ES-I3 (cell line): ENCODE results near the gene KMT2C.
"Not testable (repeated sequence)": the region's sequence is repeated elsewhere in the genome, so short reads cannot be mapped to it uniquely, and the experiment has no call there.

Experiments used
- H3K36me3 ChIP-seq: 2 replicates; pipeline ENCODE4 v1.6.1; 2013; ENCODE audit warnings: mild to moderate bottlenecking, low read length, control low read depth, moderate library complexity; ENCODE audit not compliant: insufficient read depth
- H3K4me1 ChIP-seq: 2 replicates; pipeline ENCODE4 v1.6.1; 2013; ENCODE audit warnings: mild to moderate bottlenecking, control low read depth, low read length; ENCODE audit not compliant: insufficient read depth
- H3K9ac ChIP-seq: 2 replicates; pipeline ENCODE4 v1.6.1; 2013; ENCODE audit warnings: low read depth, mild to moderate bottlenecking, low read length, moderate library complexity
- H3K9me3 ChIP-seq: 2 replicates; pipeline ENCODE4 v1.6.1; 2013; ENCODE audit warnings: mild to moderate bottlenecking, low read length, moderate library complexity; ENCODE audit not compliant: control insufficient read depth, insufficient read depth

KMT2C gene

DNA sequence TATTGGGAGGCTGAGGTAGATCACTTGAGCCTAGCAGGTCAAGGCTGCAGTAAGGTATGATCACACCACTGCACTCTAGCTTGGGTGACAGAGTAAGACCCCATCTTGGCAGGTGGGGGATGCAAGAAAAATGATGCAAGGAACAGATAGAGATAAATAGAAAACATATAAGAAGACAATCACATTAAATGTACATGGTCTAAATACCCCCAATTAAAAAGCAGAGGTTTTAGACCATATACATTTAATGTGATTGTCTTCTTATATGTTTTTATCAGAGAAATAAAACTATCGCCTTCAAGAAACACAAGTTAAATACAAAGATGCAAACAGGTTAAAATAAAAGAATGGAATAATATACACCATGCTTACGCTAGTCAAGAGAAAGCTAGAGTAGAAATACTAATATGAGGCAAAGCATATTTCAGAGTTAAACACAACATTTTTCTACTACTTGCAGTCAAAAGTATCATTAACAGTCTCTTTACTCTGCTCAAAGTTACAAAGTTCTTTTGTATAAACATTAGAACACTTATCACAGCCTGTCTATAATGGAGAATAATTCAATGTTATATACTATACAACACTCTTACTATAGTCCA, 136.2 kb downstream of the KMT2C start:
- not testable (repeated sequence) for H3K9me3 ChIP-seq, H3K4me1 ChIP-seq

DNA sequence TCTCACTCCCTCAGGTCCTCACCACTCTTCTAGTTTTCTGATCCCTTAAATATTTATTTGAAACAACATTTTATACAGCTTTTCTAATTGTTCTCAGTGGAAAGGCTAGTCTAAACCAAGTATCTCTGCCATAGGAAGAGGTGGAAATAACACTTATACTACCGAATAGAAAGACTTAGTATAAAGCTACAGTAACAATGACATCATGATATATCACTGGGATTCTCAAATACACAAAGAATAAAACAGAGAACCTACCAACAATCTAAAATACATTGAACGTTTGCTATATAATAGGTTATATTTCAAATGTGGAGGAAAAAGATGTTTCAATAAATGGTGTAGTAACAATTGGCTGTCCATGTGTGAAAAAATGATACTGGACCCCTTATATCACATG, 142.9 kb downstream of the KMT2C start:
- Histone ChIP-seq H3K9me3 (no peaks in the 10 kb centered on the region; the same call in 1 of the 2 replicates), H3K36me3 (no peaks in the 10 kb centered on the region), H3K9ac (no peak overlapping the region), H3K4me1 (peaks cover 4% of the 10 kb centered on the region)

More for the DNA sequence above, 136.2 kb downstream of the KMT2C start:
- not testable (repeated sequence) for H3K9ac ChIP-seq, H3K36me3 ChIP-seq

DNA sequence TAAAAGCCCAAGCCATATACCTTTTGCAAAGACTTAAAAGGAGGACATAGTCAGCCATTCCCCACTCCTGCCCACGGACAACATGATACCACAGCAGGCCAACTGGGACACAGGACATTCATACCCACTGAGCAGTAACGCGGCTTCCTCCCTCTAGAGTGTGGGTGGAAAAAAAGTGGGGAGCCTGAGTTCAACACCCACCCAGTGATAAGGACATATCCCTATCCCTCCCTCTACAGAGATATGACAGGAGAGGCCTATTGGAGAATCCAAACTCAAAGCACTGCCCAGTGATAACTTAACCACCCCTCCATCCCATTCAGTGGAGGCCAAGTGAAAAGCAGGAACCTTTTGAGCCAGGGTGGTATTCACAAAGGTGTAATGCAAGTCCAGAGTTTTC, 148.8 kb downstream of the KMT2C start:
- not testable (repeated sequence) for H3K9me3 ChIP-seq, H3K4me1 ChIP-seq, H3K9ac ChIP-seq, H3K36me3 ChIP-seq

DNA sequence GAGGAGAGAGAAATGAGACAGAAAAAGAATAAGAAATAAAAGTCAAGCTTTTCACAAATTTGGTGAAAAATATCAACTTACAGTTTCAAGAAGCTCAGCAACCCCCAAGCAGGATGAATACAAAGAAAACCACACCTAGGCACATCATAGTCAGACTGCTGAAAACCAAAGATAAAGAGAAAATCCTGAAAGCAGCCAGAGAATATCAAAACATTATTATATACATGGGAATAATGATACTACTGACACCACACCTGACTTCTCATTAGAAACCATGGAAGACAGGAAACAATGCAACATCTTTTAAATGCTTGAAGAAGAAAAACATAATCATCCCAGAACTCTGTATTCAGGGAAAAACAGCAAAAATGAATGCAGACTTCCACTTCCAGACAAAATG, 149.6 kb downstream of the KMT2C start:
- not testable (repeated sequence) for H3K4me1 ChIP-seq, H3K36me3 ChIP-seq

DNA sequence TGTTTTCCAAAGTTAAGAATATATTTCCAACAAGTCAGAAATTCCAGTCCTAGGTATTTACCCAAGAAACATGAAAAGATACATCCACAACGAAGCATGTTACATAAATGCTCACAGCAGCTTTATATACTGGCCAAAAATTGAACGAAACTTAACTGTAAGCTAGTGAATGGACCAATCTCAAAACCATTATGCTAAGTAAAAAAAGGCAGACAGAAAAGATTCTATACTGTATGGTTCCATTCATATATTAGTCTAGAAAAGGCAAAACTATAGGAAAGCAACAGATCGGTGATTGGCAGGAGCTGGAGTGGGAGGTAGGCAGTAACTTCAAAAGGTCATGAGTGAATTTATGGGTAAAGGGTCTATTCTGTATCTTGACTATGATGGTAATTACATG, 150.8 kb downstream of the KMT2C start:
- H3K36me3 ChIP-seq, H3K4me1 ChIP-seq, H3K9ac ChIP-seq, H3K9me3 ChIP-seq: not testable (repeated sequence)

More for the DNA sequence above, 149.6 kb downstream of the KMT2C start:
- not testable (repeated sequence) for H3K9me3 ChIP-seq, H3K9ac ChIP-seq

DNA sequence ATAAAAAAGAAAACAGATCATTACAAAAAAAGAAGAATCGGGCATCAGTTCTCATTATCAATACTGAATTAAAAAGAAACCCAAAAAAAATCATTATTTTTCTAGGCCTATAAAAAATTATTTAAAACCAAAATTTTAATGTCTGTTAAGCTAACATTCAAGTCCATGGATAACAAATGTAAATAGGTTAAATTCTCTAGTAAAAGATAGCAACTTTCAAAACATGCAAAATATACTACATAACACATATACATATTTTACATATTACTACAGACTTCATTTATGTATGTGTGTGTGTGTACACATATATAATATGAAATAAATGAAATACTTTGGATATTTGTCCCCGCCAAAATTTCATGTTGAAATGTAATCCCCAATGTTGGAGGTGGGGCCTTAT, 158.1 kb downstream of the KMT2C start:
- H3K9me3 ChIP-seq, H3K36me3 ChIP-seq, H3K9ac ChIP-seq, H3K4me1 ChIP-seq: not testable (repeated sequence)

DNA sequence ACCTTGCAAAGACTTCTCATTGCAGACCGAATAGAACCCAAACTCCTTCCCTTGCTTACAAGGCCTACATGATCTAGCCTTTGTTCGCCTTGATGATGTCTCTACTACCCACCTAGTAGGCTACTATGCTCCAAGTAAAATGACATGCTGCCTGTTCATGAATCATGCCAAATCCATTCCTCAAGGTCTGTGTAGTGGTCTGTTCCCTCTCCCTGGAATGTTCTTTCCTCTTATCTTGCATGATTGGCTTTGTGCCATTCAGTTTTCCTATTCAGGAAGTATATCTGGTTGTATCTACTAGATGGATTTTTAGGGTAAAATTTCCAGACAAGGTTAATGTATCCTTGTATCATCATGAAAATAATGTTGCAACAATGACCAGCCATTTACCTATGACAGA, 165.4 kb downstream of the KMT2C start:
- H3K9me3 ChIP-seq, H3K9ac ChIP-seq, H3K4me1 ChIP-seq: not testable (repeated sequence)

DNA sequence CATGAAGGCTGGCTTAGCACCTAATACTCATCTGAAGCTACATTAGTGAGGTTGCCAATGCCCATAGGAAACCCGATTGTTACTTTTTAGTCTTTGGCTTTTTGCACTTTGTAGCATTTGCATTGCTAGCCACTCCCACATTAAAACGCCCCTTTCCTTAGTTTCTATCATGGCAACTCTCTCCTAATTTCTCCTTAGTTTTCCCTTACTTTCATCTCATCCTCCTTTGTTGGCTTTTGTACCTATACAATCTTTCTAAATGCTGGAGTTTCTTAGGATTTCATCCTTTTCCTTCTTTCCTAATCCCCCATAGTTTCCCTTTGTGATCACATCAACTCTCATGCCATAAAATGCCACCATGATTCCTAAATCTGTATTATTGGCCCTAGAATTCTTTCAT, 168.9 kb downstream of the KMT2C start:
- H3K4me1 ChIP-seq, H3K9me3 ChIP-seq, H3K36me3 ChIP-seq, H3K9ac ChIP-seq: not testable (repeated sequence)

More for the DNA sequence above, 165.4 kb downstream of the KMT2C start:
- H3K36me3 ChIP-seq = not testable (repeated sequence)

DNA sequence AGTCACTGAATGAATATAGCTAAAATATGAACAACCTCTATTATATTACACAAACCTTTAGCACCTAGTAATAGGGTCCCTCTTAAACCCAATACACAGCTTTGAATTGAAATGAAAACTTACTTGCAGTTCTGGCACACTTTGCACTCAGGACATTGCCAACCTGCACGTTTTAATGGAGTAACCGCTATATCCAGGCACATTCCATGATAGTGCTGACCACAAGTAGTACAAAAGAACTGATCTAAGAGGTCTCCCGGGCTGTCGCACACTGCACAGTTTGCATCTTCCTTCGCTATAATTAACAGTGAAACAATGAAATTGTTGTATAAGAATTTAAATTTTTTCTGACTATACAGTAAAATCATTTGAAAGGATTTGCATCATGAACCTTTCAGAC, 170.9 kb downstream of the KMT2C start:
- not testable (repeated sequence) for H3K9me3 ChIP-seq, H3K9ac ChIP-seq, H3K36me3 ChIP-seq, H3K4me1 ChIP-seq

DNA sequence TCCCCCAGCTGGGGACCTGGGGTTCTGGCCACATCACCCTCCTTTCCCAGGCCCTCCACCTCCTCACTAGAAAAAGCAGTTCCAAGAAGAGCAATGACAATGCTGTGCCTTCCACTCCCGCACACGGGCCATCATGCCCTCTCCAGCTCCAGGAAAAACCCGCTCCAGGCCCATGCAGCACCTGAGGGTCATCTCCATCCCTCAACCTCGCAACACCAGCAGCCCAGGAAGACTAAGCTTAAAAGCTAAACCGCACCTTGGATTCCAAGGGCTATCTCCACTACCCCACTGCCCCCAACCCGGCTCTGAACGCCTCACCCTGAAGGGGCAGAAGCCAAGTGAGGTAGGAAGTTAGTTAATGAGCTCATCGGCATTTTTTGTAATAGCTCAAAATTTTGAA, 173.7 kb downstream of the KMT2C start:
- H3K4me1 ChIP-seq, H3K9ac ChIP-seq, H3K9me3 ChIP-seq, H3K36me3 ChIP-seq: not testable (repeated sequence)

DNA sequence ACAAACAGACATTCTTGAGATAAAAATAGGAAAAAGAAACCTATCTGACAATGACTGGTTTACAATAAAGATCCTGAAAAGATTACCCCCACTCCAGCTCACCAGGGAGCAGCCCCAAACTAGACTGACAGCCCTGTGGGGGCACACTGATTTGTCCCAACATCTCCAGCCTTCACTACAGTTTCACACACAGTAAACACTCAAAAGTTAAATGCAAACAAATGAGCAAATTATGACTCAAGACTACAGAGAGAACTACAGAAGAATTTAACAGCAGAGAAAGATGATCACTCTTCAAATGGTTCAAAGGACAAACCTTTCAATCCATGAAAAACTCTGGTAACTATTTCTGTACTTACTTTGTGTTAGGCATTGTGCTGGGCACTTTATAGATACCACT, 176.2 kb downstream of the KMT2C start:
- H3K36me3 ChIP-seq, H3K9ac ChIP-seq, H3K9me3 ChIP-seq, H3K4me1 ChIP-seq: not testable (repeated sequence)

DNA sequence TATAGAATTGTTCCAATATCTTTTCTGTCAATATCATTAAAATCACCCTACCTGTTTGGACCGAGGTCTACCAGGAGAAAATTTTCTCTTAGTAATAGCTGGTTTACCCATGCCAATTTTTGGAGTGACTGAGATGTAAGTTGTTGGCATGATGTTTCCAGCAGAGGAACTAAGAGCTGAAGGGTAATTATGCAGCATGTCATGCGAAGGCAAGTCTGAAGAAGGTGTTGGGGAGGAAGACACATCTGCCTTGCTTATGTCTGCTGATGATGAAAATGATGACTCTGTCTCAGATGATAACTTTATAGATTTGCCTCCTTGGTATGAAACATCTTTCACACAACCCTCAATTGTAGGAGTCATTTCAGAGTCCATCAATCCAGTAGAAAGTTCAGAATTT, 188.0 kb downstream of the KMT2C start:
- not testable (repeated sequence) for H3K9ac ChIP-seq, H3K9me3 ChIP-seq, H3K36me3 ChIP-seq, H3K4me1 ChIP-seq

DNA sequence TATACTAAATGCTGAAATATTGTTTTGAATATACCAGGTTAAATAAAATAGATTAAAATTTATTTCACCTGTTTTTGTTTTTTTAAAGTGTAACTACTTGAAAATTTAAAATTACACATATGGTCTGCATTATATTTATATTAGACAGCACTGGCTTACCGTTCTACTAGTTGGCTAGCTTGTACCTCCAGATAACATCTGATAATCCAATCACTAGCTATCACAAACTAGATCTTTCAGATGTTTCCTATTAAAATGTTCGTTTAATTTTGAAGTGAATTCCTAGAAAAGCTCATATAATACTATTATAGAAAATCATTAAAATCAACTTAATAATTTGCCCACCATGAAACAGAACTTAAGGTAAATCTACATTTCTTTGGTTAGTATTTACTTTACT, 190.4 kb downstream of the KMT2C start:
- not testable (repeated sequence) for H3K9ac ChIP-seq, H3K4me1 ChIP-seq, H3K36me3 ChIP-seq, H3K9me3 ChIP-seq

DNA sequence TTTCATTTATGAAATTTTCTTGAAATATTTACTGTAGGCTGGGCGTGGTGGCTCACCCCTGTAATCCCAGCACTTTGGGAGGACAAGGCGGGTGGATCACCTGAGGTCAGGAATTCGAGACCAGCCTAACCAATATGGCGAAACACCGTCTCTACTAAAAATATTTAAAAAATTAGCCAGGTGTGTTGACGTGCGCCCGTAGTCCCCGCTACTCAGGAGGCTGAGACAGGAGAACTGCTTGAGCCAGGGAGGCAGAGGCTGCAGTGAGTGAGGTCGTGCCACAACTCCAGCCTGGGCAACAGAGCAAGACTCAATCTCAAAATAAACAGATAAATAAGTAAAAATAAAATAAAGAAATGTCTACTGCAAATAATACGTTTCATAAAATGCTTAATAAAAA, 192.3 kb downstream of the KMT2C start:
- H3K36me3 ChIP-seq, H3K9me3 ChIP-seq, H3K9ac ChIP-seq, H3K4me1 ChIP-seq: not testable (repeated sequence)

DNA sequence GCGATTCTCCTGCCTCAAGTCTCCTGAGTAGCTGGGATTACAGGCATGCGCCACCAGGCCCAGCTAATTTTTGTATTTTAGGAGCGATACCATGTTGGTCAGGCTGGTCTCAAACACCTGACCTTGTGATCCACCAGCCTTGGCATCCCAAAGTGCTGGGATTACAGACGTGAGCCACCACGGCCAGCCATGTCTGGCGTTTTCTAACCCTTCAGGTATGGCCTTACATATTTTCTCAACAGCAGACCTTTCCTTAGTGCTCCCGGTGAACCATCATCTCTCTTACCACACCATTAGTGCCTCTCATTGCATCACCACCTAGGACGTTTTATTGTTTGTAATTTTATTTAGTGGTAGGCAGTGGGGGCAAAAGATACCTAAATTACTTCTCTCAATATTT, 194.5 kb downstream of the KMT2C start:
- H3K9me3 ChIP-seq, H3K4me1 ChIP-seq, H3K9ac ChIP-seq, H3K36me3 ChIP-seq: not testable (repeated sequence)

DNA sequence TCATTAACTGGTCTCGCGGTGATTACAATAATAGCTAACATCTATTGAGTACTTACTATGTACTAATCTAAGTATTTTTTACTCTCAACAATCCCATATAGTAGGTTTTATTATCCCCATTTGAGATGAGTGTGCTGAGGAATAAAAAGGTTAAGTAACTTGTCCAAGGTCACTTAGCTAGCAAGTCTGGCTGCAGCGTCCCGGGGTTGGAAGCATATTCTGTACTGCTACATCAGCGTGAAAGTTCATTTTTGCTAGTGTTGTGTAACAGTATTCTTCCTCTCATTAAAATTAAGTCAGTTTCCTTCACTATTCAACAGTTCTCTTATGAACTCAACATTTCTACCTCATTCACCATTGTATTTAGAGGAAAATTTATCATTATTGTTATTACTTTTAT, 199.5 kb downstream of the KMT2C start:
- not testable (repeated sequence) for H3K36me3 ChIP-seq, H3K9ac ChIP-seq, H3K9me3 ChIP-seq, H3K4me1 ChIP-seq
